AG04450 (cell line): ENCODE data around the gene F13A1. TPM values are rescaled to one million over a fixed set of nuclear protein-coding genes. Genes with fewer than 3 reads are reported as not detected.

Experiments used
- CTCF ChIA-PET: fragments of 300-600, 350-600 bp; formaldehyde crosslinking; extraction: SDS; loops from one replicate; lab custom pipeline; 2022; ENCODE audit warnings: antibody characterized with exemption, inconsistent platforms; lab: Charles Lee
- POLR2A ChIA-PET: fragments of 350-600 bp; formaldehyde crosslinking; extraction: SDS; loops from one replicate; lab custom pipeline; 2021; ENCODE audit warnings: antibody characterized with exemption, inconsistent platforms; lab: Yijun Ruan, JAX
- DNase-seq: peaks from one replicate; pipeline ENCODE4 v3.0.0-alpha.2; 2011; ENCODE audit warnings: low read depth, low spot score
- H3K27ac ChIP-seq: one replicate; pipeline ENCODE4 v1.5.1; 2012; ENCODE audit warnings: low read depth, low read length, control low read depth
- H3K27me3 ChIP-seq: one replicate; pipeline ENCODE4 v1.6.0; 2012; ENCODE audit warnings: low read length; ENCODE audit not compliant: control insufficient read depth, insufficient read depth
- H3K4me3 ChIP-seq: 2 replicates; pipeline ENCODE4 v1.5.1; 2011; ENCODE audit warnings: mild to moderate bottlenecking, low read depth, low read length, control low read depth
- H3K9me3 ChIP-seq: 2 replicates; pipeline ENCODE4 v1.5.1; 2012; ENCODE audit warnings: low read length; ENCODE audit not compliant: control insufficient read depth, insufficient read depth
- CTCF ChIP-seq: IDR thresholded peaks from 2 replicates; pipeline ENCODE4 v1.5.1; 2011; ENCODE audit warnings: low read depth, low read length, control low read depth, inconsistent platforms
- polyA plus RNA-seq: library from polyadenylated mRNA; depleted of rRNA; stranded (reverse); fragments of >200 nt; gene quantifications from 2 replicates; pipeline ENCODE4 v1.2.3, GENCODE V29; 2011

Gene F13A1
- polyA plus RNA-seq, 1 experiment: not detected

- Histone ChIP-seq H3K27ac (no peak overlapping the region), H3K27me3 (no peaks in the 10 kb centered on the region), H3K4me3 (no peak overlapping the region), H3K9me3 (peaks cover 12% of the 10 kb centered on the region)
- ChIA-PET CTCF (no interaction called here), POLR2A (no interaction called here)
- no peak for TF ChIP-seq CTCF
- DNase-seq: no peak
Measured at GRCh38 chr6:6350696-6351095, 30.2 kb upstream of the F13A1 start.

- no peak for TF ChIP-seq CTCF
- CTCF ChIA-PET: no interaction called here
- peaks cover 9% of the 10 kb centered on the region for H3K9me3 ChIP-seq
Measured at GRCh38 chr6:6348256-6348655, 27.8 kb upstream of the F13A1 start.

GRCh38 chr6:6346427-6347023 lies 26.1 kb upstream of the F13A1 start:
- TF ChIP-seq CTCF: no peak
- Histone ChIP-seq H3K27ac (no peak overlapping the region), H3K9me3 (peaks cover 10% of the 10 kb centered on the region), H3K27me3 (no peaks in the 10 kb centered on the region), H3K4me3 (no peak overlapping the region)
- CTCF ChIA-PET: no interaction called here
- POLR2A ChIA-PET: no interaction called here
- no peak for DNase-seq

More at GRCh38 chr6:6348256-6348655, 27.8 kb upstream of the F13A1 start:
- Histone ChIP-seq H3K27ac (no peak overlapping the region), H3K27me3 (no peaks in the 10 kb centered on the region), H3K4me3 (no peak overlapping the region)
- POLR2A ChIA-PET: no interaction called here
- no peak for DNase-seq

GRCh38 chr6:6333501-6333900 lies 13.0 kb upstream of the F13A1 start:
- CTCF ChIA-PET: no interaction called here
- H3K27ac ChIP-seq: no peak overlapping the region
- no peak for TF ChIP-seq CTCF
- POLR2A ChIA-PET: no interaction called here
- no peak for DNase-seq
- H3K4me3 ChIP-seq: no peak overlapping the region
- peaks cover 24% of the 10 kb centered on the region for H3K9me3 ChIP-seq
- no peaks in the 10 kb centered on the region for H3K27me3 ChIP-seq

- Histone ChIP-seq H3K4me3 (no peak overlapping the region), H3K27ac (no peak overlapping the region), H3K9me3 (peaks cover 29% of the 10 kb centered on the region), H3K27me3 (no peaks in the 10 kb centered on the region)
- no peak for TF ChIP-seq CTCF
- CTCF ChIA-PET: no interaction called here
- POLR2A ChIA-PET: no interaction called here
- DNase-seq: no peak
Measured at GRCh38 chr6:6332811-6333244, 12.4 kb upstream of the F13A1 start.
